SHP77 treated with DMSO at 0.1 percent for 48 hours (cell line): ENCODE data around the gene MEGF6.

Source experiments
- DNase-seq: peaks from one replicate; lab custom pipeline; 2025; lab: John Stamatoyannopoulos, UW

MEGF6 gene

DNA sequence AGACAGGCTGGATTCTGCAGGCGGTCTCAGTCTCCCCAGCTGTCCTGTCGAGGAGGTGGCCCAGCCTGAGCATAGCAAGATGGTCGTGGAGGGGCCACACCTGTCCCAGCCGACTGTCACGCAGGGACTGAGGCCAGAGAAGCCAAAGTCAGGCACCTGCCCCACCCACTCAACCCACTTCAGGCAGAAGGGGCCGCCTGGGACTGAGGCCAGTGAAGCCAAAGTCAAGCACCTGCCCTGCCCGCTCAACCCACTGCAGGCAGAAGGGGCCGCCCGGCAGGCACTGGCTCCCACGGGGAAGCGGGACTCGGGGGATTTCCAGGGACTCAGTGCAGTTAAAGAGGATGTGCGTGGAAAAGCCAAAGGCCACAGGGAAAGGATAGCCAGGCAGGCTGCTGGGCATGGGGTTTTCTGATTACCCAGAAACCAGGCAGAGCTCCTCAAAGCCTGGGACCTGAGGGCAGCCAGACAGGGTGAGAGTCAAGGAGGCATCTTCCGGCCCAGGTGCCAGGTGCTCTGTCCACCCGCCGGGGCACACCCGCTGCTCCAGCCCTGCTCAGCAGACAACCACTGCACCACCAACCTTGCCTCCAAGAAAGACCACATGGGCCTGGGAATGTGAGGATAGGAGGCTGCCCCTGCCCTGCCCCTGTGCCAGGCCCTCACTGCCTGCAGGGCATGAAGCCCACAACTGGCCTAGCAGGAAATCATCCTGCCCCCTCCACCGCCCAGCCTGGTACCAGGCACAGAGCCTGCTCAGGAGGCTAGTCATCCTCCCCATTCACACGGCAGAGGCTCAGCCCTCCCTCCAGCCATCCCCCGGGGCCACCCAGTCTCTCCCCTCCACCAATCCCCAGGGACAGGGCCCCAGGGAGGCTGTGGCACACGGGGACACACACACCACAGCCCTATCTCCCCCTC lies 41.0 kb downstream of the MEGF6 start:
- no peak for DNase-seq

DNA sequence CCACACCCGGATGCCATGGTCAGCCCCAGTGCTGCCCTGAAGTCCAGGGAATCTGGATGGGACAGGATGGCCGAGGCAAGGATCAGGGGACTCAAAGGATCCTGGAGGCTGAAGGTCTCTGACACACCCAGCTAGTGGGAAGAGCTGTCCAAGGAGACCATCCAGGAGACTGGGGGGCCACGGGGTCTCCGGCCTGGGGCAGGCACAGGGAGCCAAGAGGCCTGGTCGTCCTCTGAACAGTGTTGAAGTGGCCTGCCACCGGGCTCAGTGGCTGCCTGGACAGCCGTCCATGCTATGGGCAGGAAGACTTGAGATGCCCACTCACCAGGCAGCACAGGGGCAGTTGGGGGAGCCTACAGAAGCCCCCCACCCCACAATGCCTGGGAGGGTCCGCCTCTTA lies 41.9 kb downstream of the MEGF6 start:
- no peak for DNase-seq

- no peak for DNase-seq
Observed at GRCh38 chr1:3568815-3569435, 42.4 kb downstream of the MEGF6 start.

DNA sequence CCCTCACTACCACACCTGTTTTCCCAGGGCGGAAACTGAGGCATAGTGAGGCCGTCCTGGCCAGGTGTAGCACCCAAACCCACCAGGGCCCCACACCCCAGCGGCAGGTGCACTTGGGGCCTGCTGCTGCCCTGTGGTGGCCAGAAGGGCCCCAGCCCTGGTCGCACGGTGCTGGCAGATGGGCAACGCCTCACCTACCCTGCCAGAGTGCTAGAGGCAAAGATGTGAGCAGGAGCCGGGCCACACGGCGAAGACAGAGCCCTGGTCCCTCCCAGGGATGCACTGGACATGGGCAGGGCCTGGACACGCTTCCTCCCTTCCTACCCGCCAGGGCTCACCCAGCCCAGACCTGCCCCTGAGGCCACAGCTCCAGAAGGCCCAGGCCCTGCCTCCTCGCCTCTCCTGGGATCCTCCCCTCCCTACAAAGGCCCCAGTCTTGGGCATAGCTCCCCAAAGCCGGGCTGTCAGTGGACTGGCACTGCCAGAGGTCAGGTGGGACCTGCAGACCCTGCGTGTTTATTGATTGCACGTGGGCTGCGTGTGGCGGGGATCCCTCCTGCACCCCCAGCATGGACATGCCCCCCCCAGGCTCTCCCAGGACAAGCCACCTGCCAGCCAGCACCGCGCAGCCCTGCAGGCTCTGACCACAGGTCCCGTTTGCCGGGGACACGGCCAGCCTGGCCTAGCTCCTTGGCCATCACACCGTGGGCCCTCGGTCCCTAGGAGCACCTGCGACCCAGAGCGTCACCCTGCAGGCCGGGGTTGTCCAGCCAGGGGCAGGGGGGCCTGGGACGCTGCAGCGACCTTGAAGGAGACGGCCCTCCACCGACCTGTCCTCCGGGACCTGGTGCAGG lies 44.1 kb downstream of the MEGF6 start:
- DNase-seq = no peak

- no peak for DNase-seq
Observed at GRCh38 chr1:3566003-3566885, 45.1 kb downstream of the MEGF6 start.

GRCh38 chr1:3564921-3565831 lies 46.1 kb downstream of the MEGF6 start:
- DNase-seq = no peak

DNA sequence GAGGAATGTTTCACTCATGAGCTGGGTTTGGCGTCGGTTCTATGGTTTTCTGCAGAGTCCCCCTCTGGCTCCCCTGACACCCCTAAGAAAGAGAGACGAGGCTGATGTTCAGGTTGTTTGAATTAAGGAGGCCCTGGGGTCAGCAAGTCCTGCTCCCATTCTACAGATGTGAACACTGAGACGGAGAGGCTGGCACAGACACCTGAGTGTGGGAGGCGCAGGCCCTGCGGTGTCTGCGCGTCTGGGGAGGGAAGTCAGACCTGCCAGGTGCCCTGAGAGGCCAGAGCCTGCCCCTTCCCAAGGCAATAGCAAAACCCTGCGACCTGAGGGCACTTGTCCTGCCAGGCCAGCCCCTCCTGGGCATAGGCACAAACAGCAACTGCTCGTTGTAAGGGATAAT lies 47.7 kb downstream of the MEGF6 start:
- no peak for DNase-seq

GRCh38 chr1:3563125-3563524 lies 48.2 kb downstream of the MEGF6 start:
- DNase-seq = no peak

DNA sequence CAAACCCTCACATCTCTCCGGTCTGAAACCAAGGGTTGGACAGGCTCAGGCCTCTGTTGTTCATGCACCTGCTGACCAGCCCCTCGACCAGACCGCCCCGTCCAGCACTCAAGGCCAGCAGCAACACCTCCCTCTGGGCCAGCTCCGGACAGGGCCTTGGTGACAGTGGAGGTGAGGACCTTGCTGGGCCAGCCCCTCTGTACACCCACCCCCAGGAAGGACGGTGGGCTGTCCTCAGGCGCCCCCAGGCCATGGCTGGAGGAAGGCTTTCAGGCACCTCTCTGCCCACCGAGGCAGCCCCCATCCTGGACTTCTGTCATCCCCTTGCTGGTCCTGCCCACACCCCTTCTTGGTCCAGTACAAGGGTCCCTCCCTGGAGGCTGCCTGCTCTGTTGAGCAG lies 48.6 kb downstream of the MEGF6 start:
- DNase-seq = no peak

- DNase-seq = no peak
Observed at GRCh38 chr1:3561702-3562101, 49.6 kb downstream of the MEGF6 start.

DNA sequence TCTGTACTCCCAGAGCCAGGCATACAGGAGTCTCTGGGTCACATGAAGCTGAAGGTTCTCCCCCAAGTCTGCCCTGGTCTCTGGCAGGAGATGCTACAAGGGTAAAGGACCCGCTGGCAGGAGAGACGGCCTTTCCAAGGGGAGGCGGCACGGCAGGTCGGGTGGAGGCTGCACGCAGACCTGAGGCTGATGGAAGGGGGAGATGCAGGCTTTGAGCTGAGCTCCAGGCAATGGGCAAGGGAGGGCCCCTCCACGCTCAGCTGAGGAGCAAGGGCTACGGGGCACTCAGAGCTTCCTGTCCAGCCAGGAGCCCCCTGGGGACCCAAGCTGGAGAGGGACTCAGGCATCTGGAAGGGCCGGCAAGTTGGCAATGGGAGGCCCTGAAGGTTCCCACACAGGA lies 50.3 kb downstream of the MEGF6 start:
- no peak for DNase-seq

GRCh38 chr1:3560251-3560871 lies 50.9 kb downstream of the MEGF6 start:
- no peak for DNase-seq

GRCh38 chr1:3558036-3558726 lies 53.1 kb downstream of the MEGF6 start:
- no peak for DNase-seq

DNA sequence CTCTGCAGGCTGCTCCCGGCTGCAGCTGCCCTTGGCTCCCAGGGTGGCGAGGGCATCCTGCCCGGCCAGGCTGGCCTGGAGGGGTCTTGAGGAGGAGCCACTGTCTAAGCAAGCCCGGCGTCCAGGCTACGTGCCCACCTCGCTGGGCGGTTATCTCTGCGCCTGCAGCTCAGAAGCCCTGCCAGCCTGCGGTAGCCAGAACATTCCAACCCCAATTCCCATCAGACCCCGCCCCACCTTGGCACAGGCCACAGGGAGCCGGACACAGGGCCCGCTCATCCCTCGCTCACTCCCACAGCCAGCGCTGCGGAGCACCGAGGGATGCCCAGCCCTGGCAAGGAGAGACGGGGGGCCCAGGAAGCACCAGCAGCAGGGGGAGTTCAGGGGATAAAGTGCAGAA lies 53.9 kb downstream of the MEGF6 start:
- DNase-seq = no peak

GRCh38 chr1:3556336-3556735 lies 55.0 kb downstream of the MEGF6 start:
- DNase-seq = no peak

DNA sequence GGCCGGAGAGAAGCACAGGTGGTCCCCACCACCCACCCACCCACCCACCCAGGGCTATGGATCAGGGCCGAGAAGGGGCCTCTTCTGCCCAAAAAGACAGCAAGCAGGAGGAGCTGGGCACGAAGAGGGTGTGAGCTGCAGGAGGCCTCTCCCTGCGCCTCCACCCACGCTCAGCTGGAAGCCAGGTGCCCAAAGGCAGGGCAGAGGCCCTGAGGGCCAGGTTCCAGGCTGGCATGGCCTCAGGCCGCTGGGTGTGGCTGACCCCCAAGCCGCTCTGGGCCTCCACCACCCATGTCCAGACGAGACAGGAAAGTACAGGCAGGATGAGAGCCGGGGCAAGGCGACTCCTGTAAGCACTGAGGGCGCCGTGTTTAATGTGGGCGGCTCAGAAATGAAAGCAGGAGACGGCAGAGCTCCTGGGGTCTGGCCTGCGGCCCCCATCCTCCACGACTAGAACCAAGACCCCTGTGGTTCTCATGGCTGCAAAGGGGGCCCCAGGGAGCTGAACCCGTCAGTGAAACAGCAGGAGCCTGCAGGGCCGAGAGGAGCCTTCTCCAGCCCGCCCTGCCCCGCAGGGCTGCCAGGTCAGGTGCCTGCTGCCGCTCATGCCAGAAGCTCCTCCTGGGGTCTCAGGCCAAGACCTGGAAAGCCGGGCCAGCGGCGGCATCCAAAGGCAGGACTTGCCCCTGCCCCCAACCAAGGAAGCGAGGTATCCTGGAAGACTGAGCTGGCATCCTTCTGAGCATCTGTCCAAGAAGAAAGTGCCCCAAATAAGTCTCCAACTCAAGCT lies 56.0 kb downstream of the MEGF6 start:
- no peak for DNase-seq

DNA sequence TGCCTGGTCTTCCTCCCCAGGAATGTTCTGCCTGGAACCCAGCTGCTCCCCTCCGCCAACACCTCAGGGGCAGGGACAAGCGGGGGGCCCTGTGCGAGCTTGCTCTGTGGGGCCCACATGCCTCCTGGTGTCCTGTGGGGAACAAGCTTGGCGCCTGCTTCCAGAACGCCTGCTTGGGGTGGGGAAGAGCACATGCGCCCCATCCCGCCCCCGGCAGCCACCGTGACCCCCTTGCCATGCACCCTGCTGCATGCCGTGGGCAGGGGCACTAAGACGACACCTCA lies 57.4 kb downstream of the MEGF6 start:
- no peak for DNase-seq

GRCh38 chr1:3553166-3553939 lies 58.0 kb downstream of the MEGF6 start:
- DNase-seq = no peak
